NCI-H2196 treated with DMSO at 0.1 percent for 48 hours (cell line): ENCODE results near the gene PSRC1.

Experiments
- DNase-seq: peaks from one replicate; lab custom pipeline; 2025; ENCODE audit not compliant: unreplicated experiment; lab: John Stamatoyannopoulos, UW

The PSRC1 gene

GRCh38 chr1:109248797-109249629 lies 33.9 kb downstream of the PSRC1 start, which contains the start of gene CELSR2:
TSS of gene CELSR2 (plus strand) at chr1:109249539. CDS start at chr1:109250080, 541 bp downstream.
- peak; percentile 35 for DNase-seq

GRCh38 chr1:109248444-109248796 lies 34.5 kb downstream of the PSRC1 start:
- no peak for DNase-seq

GRCh38 chr1:109247401-109248365 lies 35.3 kb downstream of the PSRC1 start:
- DNase-seq: no peak

- no peak for DNase-seq
Observed at GRCh38 chr1:109246141-109246551, 36.8 kb downstream of the PSRC1 start.

- DNase-seq: no peak
Observed at GRCh38 chr1:109243860-109244552, 38.9 kb downstream of the PSRC1 start.

GRCh38 chr1:109243221-109243620 lies 39.7 kb downstream of the PSRC1 start:
- no peak for DNase-seq

- DNase-seq: no peak
Observed at GRCh38 chr1:109242387-109242786, 40.6 kb downstream of the PSRC1 start.

- DNase-seq: no peak
Observed at GRCh38 chr1:109241841-109242345, 41.1 kb downstream of the PSRC1 start.

- no peak for DNase-seq
Observed at GRCh38 chr1:109241344-109241743, 41.6 kb downstream of the PSRC1 start.

- DNase-seq: no peak
Observed at GRCh38 chr1:109240158-109241152, 42.5 kb downstream of the PSRC1 start.

- DNase-seq: no peak
Observed at GRCh38 chr1:109239409-109240068, 43.4 kb downstream of the PSRC1 start.

GRCh38 chr1:109239047-109239408 lies 43.9 kb downstream of the PSRC1 start:
- DNase-seq: no peak

GRCh38 chr1:109238382-109238781 lies 44.6 kb downstream of the PSRC1 start:
- no peak for DNase-seq

- DNase-seq: no peak
Observed at GRCh38 chr1:109237512-109237911, 45.4 kb downstream of the PSRC1 start.

GRCh38 chr1:109235137-109235536 lies 47.8 kb downstream of the PSRC1 start:
- DNase-seq: no peak

GRCh38 chr1:109231066-109231465 lies 51.9 kb downstream of the PSRC1 start:
- no peak for DNase-seq
